Coronary artery (tissue), 2 donors: Measurements from ENCODE around the gene TMEM205.
"Not testable (repeated sequence)": the region's sequence is repeated elsewhere in the genome, so short reads cannot be mapped to it uniquely, and the experiment has no call there.

ENCODE experiments used
- DNase-seq: peaks from one replicate; pipeline ENCODE4 v3.0.0-alpha.2; 2017; ENCODE audit warnings: low spot score
- H3K27ac ChIP-seq, 2 donors: fragments of 200-600 bp; sonication (generic); one replicate each; pipeline ENCODE4 v1.5.1; 2016 to 2019
- H3K4me3 ChIP-seq: fragments of 200-600 bp; sonication (generic); 2 replicates; pipeline ENCODE4 v1.5.1; 2016; ENCODE audit warnings: mild to moderate bottlenecking, moderate library complexity
- TF ChIP-seq, protein P1 (sequence below): fragments of 200-600 bp; sonication (generic); IDR thresholded peaks from one replicate; pipeline ENCODE4 v1.5.1; 2019; ENCODE audit warnings: antibody characterized with exemption

TMEM205 gene

DNA sequence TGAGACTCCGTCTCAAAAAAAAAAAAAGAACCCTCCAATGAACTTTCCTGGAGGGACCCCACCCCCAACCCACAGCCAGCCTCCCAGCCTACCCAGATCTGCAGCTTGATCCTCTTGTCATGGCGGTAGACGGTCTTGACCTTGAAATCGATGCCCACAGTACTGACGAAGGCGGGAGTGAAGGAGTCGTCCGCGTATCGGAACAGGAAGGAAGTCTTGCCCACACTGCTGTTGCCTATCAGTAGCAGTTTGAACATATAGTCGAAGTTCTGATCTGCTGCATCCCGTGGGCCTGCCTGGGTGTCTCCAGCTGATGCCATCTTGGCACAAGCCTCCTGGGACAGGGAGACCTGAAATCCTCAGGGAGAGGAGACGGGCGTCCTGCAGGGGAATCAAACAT lies 9.0 kb downstream of the TMEM205 start:
- H3K27ac ChIP-seq = no peak overlapping the region
- no peak for DNase-seq
- no peak overlapping the region for H3K4me3 ChIP-seq
- TF ChIP-seq, protein P1, sequence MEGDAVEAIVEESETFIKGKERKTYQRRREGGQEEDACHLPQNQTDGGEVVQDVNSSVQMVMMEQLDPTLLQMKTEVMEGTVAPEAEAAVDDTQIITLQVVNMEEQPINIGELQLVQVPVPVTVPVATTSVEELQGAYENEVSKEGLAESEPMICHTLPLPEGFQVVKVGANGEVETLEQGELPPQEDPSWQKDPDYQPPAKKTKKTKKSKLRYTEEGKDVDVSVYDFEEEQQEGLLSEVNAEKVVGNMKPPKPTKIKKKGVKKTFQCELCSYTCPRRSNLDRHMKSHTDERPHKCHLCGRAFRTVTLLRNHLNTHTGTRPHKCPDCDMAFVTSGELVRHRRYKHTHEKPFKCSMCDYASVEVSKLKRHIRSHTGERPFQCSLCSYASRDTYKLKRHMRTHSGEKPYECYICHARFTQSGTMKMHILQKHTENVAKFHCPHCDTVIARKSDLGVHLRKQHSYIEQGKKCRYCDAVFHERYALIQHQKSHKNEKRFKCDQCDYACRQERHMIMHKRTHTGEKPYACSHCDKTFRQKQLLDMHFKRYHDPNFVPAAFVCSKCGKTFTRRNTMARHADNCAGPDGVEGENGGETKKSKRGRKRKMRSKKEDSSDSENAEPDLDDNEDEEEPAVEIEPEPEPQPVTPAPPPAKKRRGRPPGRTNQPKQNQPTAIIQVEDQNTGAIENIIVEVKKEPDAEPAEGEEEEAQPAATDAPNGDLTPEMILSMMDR = no peak

DNA sequence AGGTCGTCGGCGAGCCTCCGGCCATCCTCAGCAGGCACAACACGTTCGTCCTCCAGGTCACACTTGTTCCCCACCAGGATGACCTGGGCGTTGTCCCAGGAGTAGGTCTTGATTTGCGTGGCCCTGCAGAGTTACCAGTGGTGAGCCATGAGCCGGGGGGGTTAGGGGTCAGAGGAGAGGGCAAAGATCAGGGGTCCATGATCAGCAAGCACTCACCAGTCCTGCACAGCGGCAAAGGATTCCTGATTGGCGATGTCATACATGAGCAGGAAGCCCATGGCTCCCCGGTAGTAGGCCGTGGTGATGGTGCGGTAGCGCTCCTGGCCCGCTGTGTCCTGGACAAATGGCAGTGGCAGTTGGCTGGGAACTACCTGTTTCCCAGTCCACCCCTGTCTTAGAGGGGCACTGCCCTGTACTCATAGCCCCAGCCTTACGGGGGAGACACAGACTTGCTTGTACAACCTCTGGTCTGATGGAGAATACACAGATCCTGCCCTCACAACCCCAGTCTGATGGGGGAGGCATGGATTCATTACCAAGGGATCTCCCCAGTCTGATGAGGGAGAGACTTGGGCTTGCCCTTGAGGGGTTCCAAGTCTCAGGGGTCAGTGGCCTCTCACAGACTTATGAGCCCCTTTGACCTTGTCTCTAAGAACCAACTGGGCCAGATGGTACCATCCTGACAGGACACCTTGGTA lies 10.5 kb downstream of the TMEM205 start:
- H3K4me3 ChIP-seq = no peak overlapping the region
- DNase-seq = no peak

DNA sequence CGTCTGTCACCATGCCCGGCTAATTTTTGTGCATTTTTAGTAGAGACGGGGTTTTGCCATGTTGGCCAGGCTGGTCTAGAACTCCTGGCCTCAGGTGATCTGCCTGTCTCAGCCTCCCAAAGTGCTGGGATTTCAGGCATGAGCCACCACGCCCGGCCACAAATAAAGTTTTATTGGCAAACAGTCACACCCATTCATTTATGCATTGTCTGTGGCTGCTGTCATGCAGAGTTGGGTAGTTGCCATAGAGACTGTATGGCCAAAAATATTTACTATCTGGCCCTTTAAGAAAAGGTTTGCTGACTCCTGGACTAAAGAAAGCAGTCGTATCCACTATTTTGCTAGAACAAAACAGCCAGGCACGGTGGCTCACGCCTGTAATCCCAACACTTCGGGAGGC lies 12.2 kb downstream of the TMEM205 start:
- H3K27ac ChIP-seq, H3K4me3 ChIP-seq, DNase-seq: not testable (repeated sequence)

More for the DNA sequence above, 10.5 kb downstream of the TMEM205 start:
- no peak overlapping the region for H3K27ac ChIP-seq
- TF ChIP-seq, protein P1 = no peak

DNA sequence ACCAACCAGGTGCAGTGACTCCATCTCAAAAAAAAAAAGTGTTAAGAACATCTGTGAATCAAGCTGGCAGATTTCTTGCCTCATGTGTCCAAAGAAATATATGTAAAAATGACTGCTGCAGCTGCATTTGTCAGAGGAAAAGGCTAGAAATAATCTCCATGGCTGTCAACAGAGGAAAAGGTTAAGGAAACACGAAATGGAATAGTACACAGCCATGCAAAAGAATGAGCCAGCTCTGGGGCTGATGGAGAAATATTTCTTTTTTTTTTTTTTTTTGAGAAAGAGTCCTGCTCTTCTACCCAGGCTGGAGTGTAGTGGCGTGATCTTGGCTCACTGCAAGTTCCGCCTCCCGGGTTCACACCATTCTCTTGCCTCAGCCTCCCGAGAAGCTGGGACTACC lies 13.2 kb downstream of the TMEM205 start:
- H3K4me3 ChIP-seq = no peak overlapping the region
- TF ChIP-seq, protein P1 = no peak
- no peak overlapping the region for H3K27ac ChIP-seq
- no peak for DNase-seq

DNA sequence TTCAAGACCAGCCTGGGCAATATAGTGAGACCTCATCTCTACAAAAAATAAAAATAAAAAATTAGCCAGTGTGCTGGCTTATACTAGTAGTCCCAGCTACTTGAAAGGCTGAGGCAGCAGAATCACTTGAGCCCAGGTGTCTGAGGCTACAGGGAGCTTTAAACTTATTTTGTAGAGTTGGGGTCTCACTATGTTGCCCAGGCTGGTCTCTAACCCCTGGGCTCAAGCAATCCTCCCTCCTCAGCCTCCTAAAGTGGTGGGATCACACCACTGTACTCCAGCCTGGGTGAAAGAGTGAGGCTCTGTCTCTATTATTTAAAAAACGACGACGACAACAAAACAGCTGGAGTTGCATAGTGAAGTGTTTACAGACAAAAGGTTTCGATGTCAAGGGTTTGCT lies 14.6 kb downstream of the TMEM205 start:
- H3K4me3 ChIP-seq = no peak overlapping the region
- no peak for DNase-seq
- TF ChIP-seq, protein P1 = no peak

DNA sequence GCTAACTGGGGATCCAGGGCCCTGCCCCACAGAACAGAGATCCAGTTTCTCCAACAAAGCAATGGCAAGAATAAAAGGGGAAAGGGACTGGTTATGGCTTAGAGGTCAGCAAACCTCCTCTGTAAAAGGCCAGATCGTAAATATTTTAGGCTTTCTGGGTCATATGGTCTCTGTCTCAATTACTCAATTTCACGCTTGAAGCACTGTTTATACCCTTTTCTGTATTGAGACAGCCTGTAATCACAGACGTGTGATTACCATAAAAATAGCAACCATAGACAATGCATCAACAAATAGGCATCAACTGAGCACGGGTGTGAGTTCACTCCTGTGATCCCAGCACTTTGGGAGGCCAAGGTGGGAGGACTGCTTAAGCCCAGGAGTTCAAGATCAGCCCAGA lies 15.9 kb downstream of the TMEM205 start:
- no peak overlapping the region for H3K27ac ChIP-seq
- TF ChIP-seq, protein P1 = no peak
- H3K4me3 ChIP-seq = no peak overlapping the region
- no peak for DNase-seq

More for the DNA sequence above, 14.6 kb downstream of the TMEM205 start:
- H3K27ac ChIP-seq = no peak overlapping the region

DNA sequence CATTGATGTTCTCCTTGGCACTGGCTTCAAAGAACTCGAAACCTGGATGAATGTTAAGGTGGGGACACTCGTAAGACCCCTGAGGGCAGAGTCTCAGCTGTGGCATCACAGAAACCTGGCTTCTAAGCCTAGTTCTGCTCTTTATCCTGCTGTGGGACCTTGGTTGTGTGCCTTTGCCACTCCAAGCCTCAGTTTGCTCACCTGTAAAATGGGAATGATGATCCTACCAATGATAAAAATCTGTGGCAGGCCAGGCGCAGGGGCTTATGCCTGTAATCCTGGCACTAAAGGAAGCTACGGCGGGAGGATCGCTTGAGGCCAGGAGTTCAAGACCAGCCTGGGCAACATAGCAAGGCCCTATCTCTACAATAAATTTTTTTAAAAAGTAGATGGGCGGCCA lies 20.5 kb downstream of the TMEM205 start:
- Histone ChIP-seq H3K4me3 (no peak overlapping the region), H3K27ac (peak overlapping the region in 1 of 2 donors; percentile 76)
- DNase-seq = no peak
- TF ChIP-seq, protein P1 = no peak
